ENCODE measurements around the gene RAB30. TPM values are rescaled to one million over a fixed set of nuclear protein-coding genes. Genes with fewer than 3 reads are reported as not detected.

Gene RAB30
- total and polyA plus RNA-seq, 7 experiments from 2014 or later = 7.4 to 50.2 (median 24.4) TPM

- intact Hi-C loops (cut with micrococcal nuclease) = no loop called here
- ChIA-PET POLR2A (interaction anchor here (0.6 to 0.7 kb wide), 3 partner anchors 71 to 127 kb away, joined by 3 to 6 read pairs (median 3); no protein-coding TSS in a partner anchor), CTCF (interaction anchor here (1.0 kb wide), 1 partner anchor 209 kb away, joined by 3 read pairs; no protein-coding TSS in a partner anchor)
- Histone ChIP-seq H3K36me3 (ENCODE audit: control insufficient read depth in 2 of 3, insufficient read depth in 3 of 3, low read length in 3 of 3) (no peaks in the 10 kb centered on the region), H3K27ac (ENCODE audit: low read depth, low read length) (no peak overlapping the region), H3K4me3 (ENCODE audit: low read length) (no peak overlapping the region), H3K4me1 (ENCODE audit: control insufficient read depth in 2 of 2, insufficient read depth in 2 of 2, low read length in 2 of 2) (peaks cover 0 to 2% of the 10 kb centered on the region in 2 donors), H3K9me3 (ENCODE audit: control insufficient read depth in 2 of 3, low read length in 3 of 3) (no peaks in the 10 kb centered on the region), H3K27me3 (ENCODE audit: control insufficient read depth in 2 of 2, insufficient read depth in 2 of 2, low read length in 2 of 2) (no peaks in the 10 kb centered on the region)
- Mint-ChIP-seq H3K4me3 (no peak overlapping the region), H3K36me3 (peaks cover 5 to 26% (median 19%) of the 10 kb centered on the region in 5 donors), H3K27ac (peak overlapping the region in 2 of 9 donors; percentile 39 to 47), H3K9me3 (peaks cover 0 to 11% (median 0%) of the 10 kb centered on the region in 11 donors), H3K27me3 (no peaks in the 10 kb centered on the region), H3K4me1 (peaks cover 9 to 51% (median 46%) of the 10 kb centered on the region in 7 donors)
- DNase-seq = no peak
- ATAC-seq = no peak
Observed at GRCh38 chr11:83041126-83041525, 30.6 kb downstream of the RAB30 start.

DNA sequence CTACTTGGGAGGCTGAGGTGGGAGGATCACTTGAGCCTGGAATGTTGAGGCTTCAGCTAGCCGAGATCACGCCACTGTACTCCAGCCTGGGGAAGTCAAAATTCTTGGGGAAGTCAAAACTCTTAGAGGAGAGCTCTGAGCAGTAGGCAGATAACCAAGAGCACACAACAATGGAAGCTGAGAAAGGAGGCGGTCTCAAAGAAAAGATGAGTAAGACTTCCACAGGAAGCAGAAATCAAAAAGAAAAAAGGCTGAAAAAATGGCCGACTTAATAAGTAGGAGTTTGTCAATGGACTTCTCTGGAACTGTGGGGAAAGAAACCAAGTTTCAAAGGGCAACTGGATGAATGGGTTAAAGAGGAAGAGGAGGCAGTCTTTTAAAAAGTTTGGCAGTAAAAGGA is 32.1 kb downstream of the RAB30 start:
- no peak overlapping the region for H3K27ac ChIP-seq (ENCODE audit: low read depth, low read length)
- ChIA-PET POLR2A (interaction anchor here (1.4 kb wide), 1 partner anchor 9 kb away, joined by 3 read pairs; no protein-coding TSS in a partner anchor), CTCF (no interaction called here)
- no peak overlapping the region for H3K4me3 ChIP-seq (ENCODE audit: low read length)
- no peaks in the 10 kb centered on the region for H3K36me3 ChIP-seq (ENCODE audit: control insufficient read depth in 2 of 3, insufficient read depth in 3 of 3, low read length in 3 of 3)
- H3K4me1 ChIP-seq (ENCODE audit: control insufficient read depth in 2 of 2, insufficient read depth in 2 of 2, low read length in 2 of 2) = peaks cover 0 to 17% of the 10 kb centered on the region in 2 donors
- DNase-seq = no peak
- Mint-ChIP-seq H3K4me3 (no peak overlapping the region), H3K27ac (peak overlapping the region in 3 of 9 donors; percentile 10 to 80 (median 60)), H3K27me3 (no peaks in the 10 kb centered on the region), H3K4me1 (peaks cover 16 to 57% (median 48%) of the 10 kb centered on the region in 7 donors), H3K9me3 (peaks cover 0 to 11% (median 0%) of the 10 kb centered on the region in 11 donors), H3K36me3 (peaks cover 5 to 27% (median 19%) of the 10 kb centered on the region in 5 donors)
- intact Hi-C loops (cut with micrococcal nuclease) = no loop called here
- no peaks in the 10 kb centered on the region for H3K9me3 ChIP-seq (ENCODE audit: control insufficient read depth in 2 of 3, low read length in 3 of 3)
- ATAC-seq = no peak
- no peaks in the 10 kb centered on the region for H3K27me3 ChIP-seq (ENCODE audit: control insufficient read depth in 2 of 2, insufficient read depth in 2 of 2, low read length in 2 of 2)

DNA sequence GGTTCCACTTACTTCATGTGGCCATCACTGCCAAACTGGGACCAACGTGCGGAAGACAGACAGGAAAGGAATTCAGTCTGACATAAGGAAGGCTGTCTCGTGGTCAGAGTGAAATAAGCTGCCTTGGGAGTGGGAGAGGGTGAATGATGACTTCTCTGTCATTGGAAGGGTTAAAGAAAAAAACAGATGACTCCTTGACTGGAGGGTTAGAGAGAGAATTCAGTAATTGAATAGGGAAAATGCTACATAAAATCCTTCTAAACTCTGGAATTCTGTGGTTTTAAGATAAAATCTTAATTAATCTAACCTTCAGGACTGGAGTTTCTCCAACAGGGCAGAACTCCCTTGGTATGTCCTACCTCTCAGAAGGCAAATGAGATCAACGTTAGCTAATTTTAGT is 33.8 kb downstream of the RAB30 start:
- ChIA-PET CTCF (interaction anchor here (0.6 kb wide), 1 partner anchor 8 kb away, joined by 3 read pairs; no protein-coding TSS in a partner anchor), POLR2A (no interaction called here)
- Mint-ChIP-seq H3K27ac (no peak overlapping the region), H3K27me3 (no peaks in the 10 kb centered on the region), H3K4me1 (peaks cover 24 to 59% (median 54%) of the 10 kb centered on the region in 7 donors), H3K36me3 (peaks cover 5 to 37% (median 19%) of the 10 kb centered on the region in 5 donors), H3K4me3 (no peak overlapping the region), H3K9me3 (peaks cover 0 to 11% (median 0%) of the 10 kb centered on the region in 11 donors)
- Histone ChIP-seq H3K9me3 (ENCODE audit: control insufficient read depth in 2 of 3, low read length in 3 of 3) (no peaks in the 10 kb centered on the region), H3K27me3 (ENCODE audit: control insufficient read depth in 2 of 2, insufficient read depth in 2 of 2, low read length in 2 of 2) (no peaks in the 10 kb centered on the region), H3K4me3 (ENCODE audit: low read length) (no peak overlapping the region), H3K27ac (ENCODE audit: low read depth, low read length) (no peak overlapping the region), H3K36me3 (ENCODE audit: control insufficient read depth in 2 of 3, insufficient read depth in 3 of 3, low read length in 3 of 3) (no peaks in the 10 kb centered on the region), H3K4me1 (ENCODE audit: control insufficient read depth in 2 of 2, insufficient read depth in 2 of 2, low read length in 2 of 2) (peaks cover 0 to 17% of the 10 kb centered on the region in 2 donors)
- intact Hi-C loops (cut with micrococcal nuclease) = no loop called here
- DNase-seq (no peak), ATAC-seq (no peak)

DNA sequence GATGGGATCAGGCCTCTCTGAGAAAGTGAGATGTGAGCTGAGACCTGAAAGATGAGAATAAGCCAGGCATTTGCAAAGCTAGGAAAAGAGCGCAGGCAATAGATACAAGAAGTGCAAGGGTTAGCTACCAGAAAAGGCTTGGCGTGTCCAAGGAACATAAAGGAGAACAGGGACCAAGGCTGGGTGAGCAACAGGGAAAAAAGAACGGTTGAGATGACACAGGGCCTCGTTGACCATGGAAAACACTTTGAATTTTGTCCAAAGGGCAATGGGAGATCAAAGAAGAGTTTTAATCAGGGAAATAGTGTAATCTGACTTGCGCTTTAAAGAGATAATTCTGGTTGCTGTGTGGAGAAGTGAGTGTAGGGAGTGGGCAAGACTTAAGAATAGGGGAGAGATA is 35.0 kb downstream of the RAB30 start:
- Mint-ChIP-seq H3K27ac (peak overlapping the region in 3 of 9 donors; percentile 13 to 34 (median 22)), H3K9me3 (peaks cover 0 to 11% (median 0%) of the 10 kb centered on the region in 11 donors), H3K4me1 (peaks cover 24 to 59% (median 54%) of the 10 kb centered on the region in 7 donors), H3K27me3 (no peaks in the 10 kb centered on the region), H3K36me3 (peaks cover 5 to 45% (median 25%) of the 10 kb centered on the region in 5 donors), H3K4me3 (peak overlapping the region in 1 of 10 donors; percentile 12)
- Histone ChIP-seq H3K4me1 (ENCODE audit: control insufficient read depth in 2 of 2, insufficient read depth in 2 of 2, low read length in 2 of 2) (peaks cover 0 to 17% of the 10 kb centered on the region in 2 donors), H3K27me3 (ENCODE audit: control insufficient read depth in 2 of 2, insufficient read depth in 2 of 2, low read length in 2 of 2) (no peaks in the 10 kb centered on the region), H3K36me3 (ENCODE audit: control insufficient read depth in 2 of 3, insufficient read depth in 3 of 3, low read length in 3 of 3) (no peaks in the 10 kb centered on the region), H3K9me3 (ENCODE audit: control insufficient read depth in 2 of 3, low read length in 3 of 3) (no peaks in the 10 kb centered on the region), H3K27ac (ENCODE audit: low read depth, low read length) (no peak overlapping the region), H3K4me3 (ENCODE audit: low read length) (no peak overlapping the region)
- DNase-seq = no peak
- no peak for ATAC-seq
- POLR2A ChIA-PET = interaction anchor here (1.2 kb wide), 1 partner anchor 34 kb away, joined by 4 read pairs; no protein-coding TSS in a partner anchor
- intact Hi-C loops (cut with micrococcal nuclease) = no loop called here
- CTCF ChIA-PET = interaction anchor here (1.2 kb wide), 1 partner anchor 48 kb away, joined by 3 read pairs; no protein-coding TSS in a partner anchor

- CTCF ChIA-PET = interaction anchor here (0.5 to 1.4 kb wide), 4 partner anchors 26 to 214 kb away, joined by 3 to 4 read pairs (median 3); no protein-coding TSS in a partner anchor
- H3K4me3 Mint-ChIP-seq = peak overlapping the region in 6 of 10 donors; percentile 12 to 54 (median 36)
Observed at GRCh38 chr11:83035070-83035854, 36.4 kb downstream of the RAB30 start.

GRCh38 chr11:83034673-83035014 is 37.1 kb downstream of the RAB30 start:
- ChIA-PET CTCF (interaction anchor here (0.6 to 1.4 kb wide), 2 partner anchors 26 to 215 kb away, joined by 3 to 4 read pairs; no protein-coding TSS in a partner anchor), POLR2A (no interaction called here)
- intact Hi-C loops (cut with micrococcal nuclease) = no loop called here
- peaks cover 0 to 3% (median 0%) of the 10 kb centered on the region in 3 experiments for H3K36me3 ChIP-seq (ENCODE audit: control insufficient read depth in 2 of 3, insufficient read depth in 3 of 3, low read length in 3 of 3)
- peaks cover 21 to 56% (median 41%) of the 10 kb centered on the region in 7 donors for H3K4me1 Mint-ChIP-seq
- no peak overlapping the region for H3K27ac ChIP-seq (ENCODE audit: low read depth, low read length)
- peaks cover 5 to 39% (median 28%) of the 10 kb centered on the region in 5 donors for H3K36me3 Mint-ChIP-seq
- peaks cover 0 to 8% (median 0%) of the 10 kb centered on the region in 11 donors for H3K9me3 Mint-ChIP-seq
- peaks cover 0 to 17% of the 10 kb centered on the region in 2 donors for H3K4me1 ChIP-seq (ENCODE audit: control insufficient read depth in 2 of 2, insufficient read depth in 2 of 2, low read length in 2 of 2)
- peak overlapping the region in 1 of 10 donors; percentile 25 for H3K4me3 Mint-ChIP-seq
- H3K27ac Mint-ChIP-seq = peak overlapping the region in 4 of 9 donors; percentile 17 to 70 (median 47)
- no peak for DNase-seq
- no peaks in the 10 kb centered on the region for H3K27me3 ChIP-seq (ENCODE audit: control insufficient read depth in 2 of 2, insufficient read depth in 2 of 2, low read length in 2 of 2)
- ATAC-seq = no peak
- H3K4me3 ChIP-seq (ENCODE audit: low read length) = no peak overlapping the region
- no peaks in the 10 kb centered on the region for H3K9me3 ChIP-seq (ENCODE audit: control insufficient read depth in 2 of 3, low read length in 3 of 3)
- H3K27me3 Mint-ChIP-seq = no peaks in the 10 kb centered on the region

More at GRCh38 chr11:83035070-83035854, 36.4 kb downstream of the RAB30 start:
- H3K4me3 ChIP-seq (ENCODE audit: low read length) = no peak overlapping the region
- Mint-ChIP-seq H3K36me3 (peaks cover 5 to 45% (median 30%) of the 10 kb centered on the region in 5 donors), H3K27me3 (no peaks in the 10 kb centered on the region), H3K9me3 (peaks cover 0 to 11% (median 0%) of the 10 kb centered on the region in 11 donors), H3K4me1 (peaks cover 24 to 60% (median 47%) of the 10 kb centered on the region in 7 donors), H3K27ac (peak overlapping the region in 6 of 9 donors; percentile 2 to 76 (median 48))
- ATAC-seq (peak; percentile 40), DNase-seq (no peak)
- intact Hi-C loops (cut with micrococcal nuclease) = no loop called here
- H3K9me3 ChIP-seq (ENCODE audit: control insufficient read depth in 2 of 3, low read length in 3 of 3) = no peaks in the 10 kb centered on the region
- POLR2A ChIA-PET = no interaction called here
- H3K4me1 ChIP-seq (ENCODE audit: control insufficient read depth in 2 of 2, insufficient read depth in 2 of 2, low read length in 2 of 2) = peaks cover 0 to 17% of the 10 kb centered on the region in 2 donors
- no peaks in the 10 kb centered on the region for H3K27me3 ChIP-seq (ENCODE audit: control insufficient read depth in 2 of 2, insufficient read depth in 2 of 2, low read length in 2 of 2)
- H3K36me3 ChIP-seq (ENCODE audit: control insufficient read depth in 2 of 3, insufficient read depth in 3 of 3, low read length in 3 of 3) = peaks cover 0 to 3% (median 0%) of the 10 kb centered on the region in 3 experiments
- H3K27ac ChIP-seq (ENCODE audit: low read depth, low read length) = no peak overlapping the region

All from naive thymus-derived CD4-positive, alpha-beta T cell (primary cell).